Measurements from ENCODE around the gene LDB3. TPM values are rescaled to one million over a fixed set of nuclear protein-coding genes. Genes with fewer than 3 reads are reported as not detected.
A peak's percentile ranks its signal among the peaks of the same experiment; 100 is the strongest.

Gene LDB3, protein sequence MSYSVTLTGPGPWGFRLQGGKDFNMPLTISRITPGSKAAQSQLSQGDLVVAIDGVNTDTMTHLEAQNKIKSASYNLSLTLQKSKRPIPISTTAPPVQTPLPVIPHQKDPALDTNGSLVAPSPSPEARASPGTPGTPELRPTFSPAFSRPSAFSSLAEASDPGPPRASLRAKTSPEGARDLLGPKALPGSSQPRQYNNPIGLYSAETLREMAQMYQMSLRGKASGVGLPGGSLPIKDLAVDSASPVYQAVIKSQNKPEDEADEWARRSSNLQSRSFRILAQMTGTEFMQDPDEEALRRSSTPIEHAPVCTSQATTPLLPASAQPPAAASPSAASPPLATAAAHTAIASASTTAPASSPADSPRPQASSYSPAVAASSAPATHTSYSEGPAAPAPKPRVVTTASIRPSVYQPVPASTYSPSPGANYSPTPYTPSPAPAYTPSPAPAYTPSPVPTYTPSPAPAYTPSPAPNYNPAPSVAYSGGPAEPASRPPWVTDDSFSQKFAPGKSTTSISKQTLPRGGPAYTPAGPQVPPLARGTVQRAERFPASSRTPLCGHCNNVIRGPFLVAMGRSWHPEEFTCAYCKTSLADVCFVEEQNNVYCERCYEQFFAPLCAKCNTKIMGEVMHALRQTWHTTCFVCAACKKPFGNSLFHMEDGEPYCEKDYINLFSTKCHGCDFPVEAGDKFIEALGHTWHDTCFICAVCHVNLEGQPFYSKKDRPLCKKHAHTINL
- 0.14 to 0.44 TPM (median 0.22 TPM) in 3 replicates for total RNA-seq

DNA sequence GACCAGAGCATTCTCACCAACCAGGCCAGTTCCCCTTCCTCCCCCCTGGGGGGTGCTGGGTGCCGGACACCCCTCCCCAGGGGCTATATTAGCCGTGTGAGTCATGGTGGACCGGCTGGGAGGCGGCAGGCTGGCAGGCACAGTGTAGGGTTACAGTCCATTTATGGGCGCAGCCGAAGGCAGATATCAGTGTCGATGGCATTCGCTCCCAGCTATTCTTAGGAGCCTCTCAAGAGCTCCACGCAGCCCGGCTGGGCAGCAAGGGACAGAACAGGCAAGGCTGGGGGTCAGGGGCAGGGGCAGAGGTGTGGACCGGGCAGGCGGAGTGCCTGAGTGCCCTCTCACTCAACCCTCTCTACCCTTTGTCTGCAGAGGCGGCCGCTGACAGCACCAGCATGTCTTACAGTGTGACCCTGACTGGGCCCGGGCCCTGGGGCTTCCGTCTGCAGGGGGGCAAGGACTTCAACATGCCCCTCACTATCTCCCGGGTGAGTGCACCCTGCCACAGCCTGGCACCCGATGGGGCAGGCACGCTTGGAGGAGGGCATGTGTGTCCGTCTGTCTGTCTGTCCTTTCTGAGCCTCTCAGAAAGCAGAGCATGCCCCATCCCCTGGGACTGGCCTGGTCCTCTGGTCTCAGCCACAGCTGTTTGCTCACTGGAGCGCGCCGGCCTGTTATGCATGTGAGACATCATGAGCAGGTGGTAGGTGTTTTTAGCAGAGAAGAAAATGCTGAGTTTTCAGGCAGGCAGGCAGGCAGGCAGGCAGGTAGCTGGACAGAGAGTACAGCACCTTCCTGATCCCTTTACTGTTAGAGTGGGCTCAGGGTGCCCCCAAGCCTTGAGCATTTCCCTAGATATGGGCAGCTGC is at the start of gene LDB3:
LDB3 (plus strand) TSS at position 215 of the 869 bp plus-strand sequence; CDS start at position 396, 181 bp downstream.
- H3K36me3 Mint-ChIP-seq: no peaks in the 10 kb centered on the region
- H3K9me3 Mint-ChIP-seq: no peaks in the 10 kb centered on the region
- H3K27me3 Mint-ChIP-seq (ENCODE audit: low read depth): peaks cover 8% of the 10 kb centered on the region
- no peak within 1 kb of the TSS for H3K4me3 Mint-ChIP-seq
- H3K27ac Mint-ChIP-seq: no peak within 1 kb of the TSS
- DNase-seq (ENCODE audit: low spot score in 2 of 2, unreplicated experiment in 2 of 2): no peak
- peaks cover 19% of the 10 kb centered on the region for H3K4me1 Mint-ChIP-seq
- TF ChIP-seq, protein P1, sequence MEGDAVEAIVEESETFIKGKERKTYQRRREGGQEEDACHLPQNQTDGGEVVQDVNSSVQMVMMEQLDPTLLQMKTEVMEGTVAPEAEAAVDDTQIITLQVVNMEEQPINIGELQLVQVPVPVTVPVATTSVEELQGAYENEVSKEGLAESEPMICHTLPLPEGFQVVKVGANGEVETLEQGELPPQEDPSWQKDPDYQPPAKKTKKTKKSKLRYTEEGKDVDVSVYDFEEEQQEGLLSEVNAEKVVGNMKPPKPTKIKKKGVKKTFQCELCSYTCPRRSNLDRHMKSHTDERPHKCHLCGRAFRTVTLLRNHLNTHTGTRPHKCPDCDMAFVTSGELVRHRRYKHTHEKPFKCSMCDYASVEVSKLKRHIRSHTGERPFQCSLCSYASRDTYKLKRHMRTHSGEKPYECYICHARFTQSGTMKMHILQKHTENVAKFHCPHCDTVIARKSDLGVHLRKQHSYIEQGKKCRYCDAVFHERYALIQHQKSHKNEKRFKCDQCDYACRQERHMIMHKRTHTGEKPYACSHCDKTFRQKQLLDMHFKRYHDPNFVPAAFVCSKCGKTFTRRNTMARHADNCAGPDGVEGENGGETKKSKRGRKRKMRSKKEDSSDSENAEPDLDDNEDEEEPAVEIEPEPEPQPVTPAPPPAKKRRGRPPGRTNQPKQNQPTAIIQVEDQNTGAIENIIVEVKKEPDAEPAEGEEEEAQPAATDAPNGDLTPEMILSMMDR (IDR thresholded peaks at IDR 0.05; ENCODE audit: unreplicated experiment): no peak

DNA sequence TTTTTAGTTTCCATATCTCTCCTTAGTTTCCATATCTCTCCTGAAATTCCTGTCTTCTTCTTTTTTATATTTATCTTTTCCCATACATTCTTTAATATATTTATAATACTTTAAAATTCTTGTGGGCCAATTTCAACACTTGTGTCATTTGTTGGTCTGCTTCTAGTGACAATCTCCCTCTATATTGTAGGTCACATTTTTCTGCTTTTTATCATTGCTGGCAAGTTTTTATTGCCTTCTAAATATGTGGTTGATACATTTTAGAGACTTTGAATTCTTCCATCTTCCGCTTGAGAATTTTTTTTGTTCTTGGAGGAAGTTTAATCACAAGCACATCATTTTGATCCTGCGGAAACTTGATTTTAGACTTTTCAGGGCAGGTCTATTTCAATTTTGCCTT is 40.0 kb upstream of the LDB3 start:
- Mint-ChIP-seq H3K4me1 (peaks cover 4% of the 10 kb centered on the region), H3K9me3 (no peaks in the 10 kb centered on the region), H3K4me3 (no peak overlapping the region), H3K27ac (no peak overlapping the region), H3K27me3 (ENCODE audit: low read depth) (peaks cover 50% of the 10 kb centered on the region), H3K36me3 (no peaks in the 10 kb centered on the region)
- DNase-seq (ENCODE audit: low spot score in 2 of 2, unreplicated experiment in 2 of 2): no peak
- TF ChIP-seq, protein P1 (IDR thresholded peaks at IDR 0.05; ENCODE audit: unreplicated experiment): no peak

DNA sequence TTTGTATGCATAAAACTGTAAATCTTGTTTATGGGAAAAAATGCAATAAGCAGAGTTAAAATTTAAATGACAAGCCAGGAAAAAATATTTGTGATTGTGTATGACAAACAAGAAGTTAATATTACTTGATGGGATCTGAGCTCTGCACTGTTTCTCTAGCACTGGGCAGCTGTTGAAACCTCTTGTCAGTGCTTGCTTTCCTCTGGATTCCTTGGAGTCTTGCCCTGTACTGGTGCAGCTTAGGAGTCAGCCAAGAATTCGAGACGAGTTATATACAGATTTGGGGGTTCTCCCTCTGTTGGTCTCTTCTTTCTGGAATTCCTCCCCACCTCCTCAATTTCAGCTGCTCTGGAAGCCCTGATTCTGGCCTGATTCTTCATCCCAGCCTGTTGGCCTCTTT is 38.2 kb upstream of the LDB3 start:
- Mint-ChIP-seq H3K4me3 (no peak overlapping the region), H3K27me3 (ENCODE audit: low read depth) (peaks cover 64% of the 10 kb centered on the region), H3K36me3 (no peaks in the 10 kb centered on the region), H3K27ac (no peak overlapping the region), H3K9me3 (no peaks in the 10 kb centered on the region), H3K4me1 (peaks cover 4% of the 10 kb centered on the region)
- no peak for DNase-seq (ENCODE audit: low spot score in 2 of 2, unreplicated experiment in 2 of 2)
- TF ChIP-seq, protein P1 (IDR thresholded peaks at IDR 0.05; ENCODE audit: unreplicated experiment): no peak

DNA sequence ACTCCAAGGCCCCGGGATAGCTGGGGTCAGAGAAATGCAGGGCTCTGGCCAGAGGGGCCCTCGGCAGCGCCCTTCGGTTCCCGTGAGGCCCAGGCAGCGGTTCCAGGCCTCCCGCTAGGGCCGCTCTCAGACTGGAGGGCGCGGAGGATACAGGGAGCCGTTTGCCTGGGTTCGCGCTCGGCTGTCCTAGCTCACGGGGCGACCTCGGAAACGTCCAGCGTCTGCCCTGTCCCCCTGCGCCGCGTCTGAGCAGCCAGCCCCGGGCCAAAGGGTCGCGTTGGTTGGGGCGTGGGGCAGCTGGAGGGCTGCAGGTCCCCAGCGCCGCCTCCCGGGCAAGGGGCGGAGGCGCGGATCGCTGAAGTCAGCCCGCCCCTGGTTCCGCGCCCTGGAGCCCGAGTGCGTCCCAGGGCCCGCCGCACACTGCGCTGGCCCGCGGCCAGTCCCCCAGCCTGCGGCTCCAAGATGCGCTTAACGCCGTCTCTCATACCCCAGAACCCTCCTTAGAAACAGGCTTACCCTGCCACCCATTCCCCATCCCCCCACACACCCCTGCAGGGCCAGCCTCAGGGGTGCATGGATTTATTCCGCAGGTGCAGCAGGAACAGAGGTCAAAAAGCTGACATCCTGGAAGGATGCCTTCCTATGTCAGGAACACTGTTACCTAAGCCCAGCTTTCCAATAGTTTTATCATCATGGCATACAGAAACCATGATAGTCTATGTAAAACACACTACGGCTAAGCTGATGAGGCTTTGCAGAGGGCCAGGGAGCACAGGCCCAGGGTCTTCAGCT is 36.1 kb upstream of the LDB3 start:
- Mint-ChIP-seq H3K27ac (no peak overlapping the region), H3K9me3 (no peaks in the 10 kb centered on the region), H3K36me3 (no peaks in the 10 kb centered on the region), H3K4me1 (peaks cover 6% of the 10 kb centered on the region), H3K27me3 (ENCODE audit: low read depth) (peaks cover 67% of the 10 kb centered on the region), H3K4me3 (peak overlapping the region; percentile 59)
- TF ChIP-seq, protein P1 (IDR thresholded peaks at IDR 0.05; ENCODE audit: unreplicated experiment): no peak
- no peak for DNase-seq (ENCODE audit: low spot score in 2 of 2, unreplicated experiment in 2 of 2)

DNA sequence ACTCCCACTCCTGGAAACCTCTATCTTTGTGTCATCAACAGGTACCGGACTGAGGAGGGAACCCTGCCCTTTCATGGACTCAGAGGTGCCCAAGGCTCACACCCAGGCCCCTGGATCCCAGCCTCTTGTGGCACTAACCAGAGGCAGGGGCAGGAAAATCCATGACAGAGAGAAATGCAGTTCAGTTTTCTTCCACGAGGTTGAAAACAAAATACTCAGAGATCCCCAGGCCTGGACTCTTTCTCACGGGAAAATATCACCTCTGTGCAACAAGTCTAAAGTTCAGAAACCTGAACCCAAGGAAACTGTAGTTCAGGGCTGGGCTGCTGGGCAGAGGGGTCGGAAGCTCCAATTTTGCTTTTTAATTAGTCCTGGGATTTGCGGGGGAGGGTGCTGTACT is 35.4 kb upstream of the LDB3 start:
- Mint-ChIP-seq H3K4me1 (peaks cover 6% of the 10 kb centered on the region), H3K36me3 (no peaks in the 10 kb centered on the region), H3K27ac (no peak overlapping the region), H3K4me3 (peak overlapping the region; percentile 59), H3K9me3 (no peaks in the 10 kb centered on the region), H3K27me3 (ENCODE audit: low read depth) (peaks cover 68% of the 10 kb centered on the region)
- TF ChIP-seq, protein P1 (IDR thresholded peaks at IDR 0.05; ENCODE audit: unreplicated experiment): no peak
- DNase-seq (ENCODE audit: low spot score in 2 of 2, unreplicated experiment in 2 of 2): no peak

Measured in mesothelial cell of epicardium (in vitro differentiated cells).